ENCODE measurements around the gene TRIP10. TPM values are rescaled to one million over a fixed set of nuclear protein-coding genes. Genes with fewer than 3 reads are reported as not detected.

The TRIP10 gene
- total and polyA plus RNA-seq, 2 of the 13 experiments (the other 11 are each of a cell fraction or from before 2014, with no cell fraction given), result 32.5 to 33.2 TPM

- TF ChIP-seq ATF1 (CRISPR knock-in tag; IDR thresholded peaks at IDR 0.05) (no peak), ARID5B (CRISPR knock-in tag; IDR thresholded peaks at IDR 0.05) (peak; percentile 76), NCOA2 (CRISPR knock-in tag; IDR thresholded peaks at IDR 0.05) (peak; percentile 98), ZNF264 (CRISPR knock-in tag; IDR thresholded peaks at IDR 0.05) (no peak), NFKBIZ (CRISPR knock-in tag; IDR thresholded peaks at IDR 0.05) (peak; percentile 93; the same call in 1 of the 2 replicates), ZSCAN21 (CRISPR knock-in tag; IDR thresholded peaks at IDR 0.05; ENCODE audit: borderline replicate concordance) (no peak), GPBP1L1 (CRISPR knock-in tag; IDR thresholded peaks at IDR 0.05) (no peak), ZNF337 (CRISPR knock-in tag; IDR thresholded peaks at IDR 0.05; ENCODE audit: borderline replicate concordance, low read depth) (no peak), ZNF710 (CRISPR knock-in tag; IDR thresholded peaks at IDR 0.05; ENCODE audit: borderline replicate concordance) (peak; percentile 89; the same call in 1 of the 2 replicates), TFE3 (CRISPR knock-in tag; IDR thresholded peaks at IDR 0.05) (peak; percentile 73; the same call in 1 of the 2 replicates), HINFP (CRISPR knock-in tag; IDR thresholded peaks at IDR 0.05; ENCODE audit: low read depth) (peak; percentile 36; the same call in 1 of the 2 replicates), SKI (IDR thresholded peaks at IDR 0.05; ENCODE audit: partially characterized antibody) (peak; percentile 26), NR2C2 (CRISPR knock-in tag; IDR thresholded peaks at IDR 0.05; ENCODE audit: borderline replicate concordance) (peak; percentile 71), GATAD1 (CRISPR knock-in tag; IDR thresholded peaks at IDR 0.05) (peak; percentile 41; the same call in 1 of the 2 replicates), ZNF275 (CRISPR knock-in tag; IDR thresholded peaks at IDR 0.05; ENCODE audit: borderline replicate concordance) (no peak), HDAC2 (CRISPR knock-in tag; IDR thresholded peaks at IDR 0.05) (peak; percentile 89)
Observed at GRCh38 chr19:6723108-6723618, 16.3 kb upstream of the TRIP10 start (continued).

Measured in HepG2 (cell line).